HG02642 (cell line): Measurements from ENCODE around the gene SUMO1.

ENCODE experiments used
- ATAC-seq: cut with Tn5 transposase; IDR thresholded peaks from one replicate; pipeline ENCODE4 v1.9.1; 2021; ENCODE audit warnings: mild to moderate bottlenecking; ENCODE audit not compliant: unreplicated experiment, poor library complexity

Gene SUMO1

DNA sequence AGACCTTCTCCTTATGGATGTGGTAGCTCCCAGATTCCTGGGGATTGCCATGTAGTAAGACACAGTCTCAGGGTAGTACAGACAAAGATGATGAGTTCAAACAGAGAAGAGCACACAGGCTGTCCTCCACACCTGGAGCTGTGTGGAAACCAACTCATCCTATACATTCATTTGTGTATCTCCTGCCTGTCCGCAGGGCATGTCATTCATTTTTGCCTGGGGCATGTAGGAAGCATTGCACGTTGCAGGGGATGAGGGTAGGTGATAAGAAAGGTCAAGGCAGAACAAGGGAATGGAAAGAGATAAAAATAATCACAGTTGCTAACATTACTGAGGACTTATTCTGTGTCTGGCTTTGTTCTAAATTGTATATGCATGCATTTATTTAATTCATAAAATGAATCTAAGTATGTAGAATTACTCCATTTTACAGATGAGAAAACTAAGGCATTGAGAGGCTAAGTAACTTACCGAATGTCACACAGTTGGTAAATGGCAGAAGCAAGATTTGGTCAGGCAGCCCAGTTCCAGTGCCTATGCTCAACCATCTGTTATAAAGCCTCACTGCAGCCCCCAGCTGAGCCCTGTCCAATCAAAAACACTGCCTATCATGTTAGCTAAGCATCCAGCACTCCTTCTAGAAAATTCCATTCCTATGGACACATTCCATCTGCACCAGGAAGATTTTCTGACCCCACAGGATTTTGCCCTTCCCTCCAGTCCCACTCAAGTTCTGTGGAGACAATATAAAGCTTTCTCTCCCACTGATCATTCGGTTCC lies 81.0 kb downstream of the SUMO1 start:
- ATAC-seq, result no peak
